Right renal cortex interstitium (tissue), 3 donors: ENCODE data around the gene B3GNT7. TPM values are rescaled to one million over a fixed set of nuclear protein-coding genes. Genes with fewer than 3 reads are reported as not detected.
"Not testable (repeated sequence)": the region's sequence is repeated elsewhere in the genome, so short reads cannot be mapped to it uniquely, and the experiment has no call there.

Experiments
- DNase-seq, 3 donors: peaks; one replicate each; pipeline ENCODE4 v3.0.0-alpha.2; 2013; ENCODE audit warnings: low read depth in 3 of 3, low spot score in 2 of 3
- polyA plus RNA-seq, 3 donors: library from polyadenylated mRNA; unstranded; fragments of 120-200 nt; gene quantifications; one replicate each; pipeline ENCODE4 v1.2.1, GENCODE V29; 2013; ENCODE audit not compliant: insufficient read length in 3 of 3

The B3GNT7 gene
- polyA plus RNA-seq, 3 donors, result 2.5 to 3.4 (median 2.8) TPM

DNA sequence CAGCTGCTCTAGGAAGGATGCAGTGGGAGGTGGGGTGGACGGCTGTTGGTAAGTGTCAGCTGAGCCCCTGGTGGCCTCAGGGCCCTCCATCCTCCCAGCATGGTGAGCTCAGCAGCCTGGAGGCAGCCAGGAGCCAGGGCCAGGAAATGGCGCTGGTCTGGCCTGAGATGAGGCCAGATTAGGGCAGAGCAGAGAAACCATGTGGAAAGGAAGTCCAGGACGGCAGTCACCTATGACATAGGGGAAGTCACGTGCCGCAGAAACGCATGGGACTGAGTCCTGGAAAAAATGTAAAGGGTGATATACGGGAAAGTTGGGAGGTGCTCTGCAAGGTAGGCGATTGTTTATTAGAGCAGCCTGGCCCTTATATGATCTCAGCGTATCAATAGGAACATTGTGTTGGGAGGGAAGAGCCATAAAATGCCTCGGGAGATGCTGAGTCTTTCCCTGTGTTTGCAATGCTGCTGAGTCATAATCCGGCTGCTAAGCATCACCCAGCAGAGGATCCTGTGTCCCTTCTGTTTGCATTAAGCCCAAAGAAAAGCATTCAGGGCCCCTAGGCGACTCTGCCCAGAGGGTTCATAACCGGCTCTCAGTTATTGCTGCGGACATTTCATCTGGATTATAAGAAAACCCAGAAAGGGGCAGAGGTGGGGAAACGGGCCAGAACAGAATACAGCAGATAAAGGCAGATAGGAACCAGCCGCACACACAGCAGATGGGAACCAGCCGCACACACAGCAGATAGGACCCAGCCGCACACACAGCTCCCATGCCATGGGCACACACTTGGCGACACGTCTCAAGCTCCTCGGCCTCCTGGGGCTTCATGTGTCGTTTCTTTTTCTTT is 30.3 kb upstream of the B3GNT7 start:
- DNase-seq, result no peak

DNA sequence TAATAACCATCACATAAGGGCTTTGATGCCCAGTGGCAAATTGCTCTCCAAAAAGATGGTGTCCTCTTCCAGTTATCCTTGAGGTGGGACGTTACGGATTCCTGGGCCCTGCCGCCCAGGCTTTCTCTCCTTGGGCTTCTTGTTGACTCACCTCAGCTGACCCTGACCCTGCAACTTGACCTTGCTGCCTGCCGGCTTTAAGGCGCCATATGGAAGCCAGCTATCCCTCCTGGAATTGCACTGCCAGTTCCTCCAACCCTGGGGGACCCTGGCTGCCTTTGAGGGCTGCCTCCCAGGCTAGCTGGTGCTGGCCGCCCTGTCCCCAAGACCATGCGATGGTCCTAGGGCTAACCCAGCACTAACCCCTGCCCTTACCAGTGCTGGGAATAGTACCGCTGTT is 28.3 kb upstream of the B3GNT7 start:
- DNase-seq, result no peak

DNA sequence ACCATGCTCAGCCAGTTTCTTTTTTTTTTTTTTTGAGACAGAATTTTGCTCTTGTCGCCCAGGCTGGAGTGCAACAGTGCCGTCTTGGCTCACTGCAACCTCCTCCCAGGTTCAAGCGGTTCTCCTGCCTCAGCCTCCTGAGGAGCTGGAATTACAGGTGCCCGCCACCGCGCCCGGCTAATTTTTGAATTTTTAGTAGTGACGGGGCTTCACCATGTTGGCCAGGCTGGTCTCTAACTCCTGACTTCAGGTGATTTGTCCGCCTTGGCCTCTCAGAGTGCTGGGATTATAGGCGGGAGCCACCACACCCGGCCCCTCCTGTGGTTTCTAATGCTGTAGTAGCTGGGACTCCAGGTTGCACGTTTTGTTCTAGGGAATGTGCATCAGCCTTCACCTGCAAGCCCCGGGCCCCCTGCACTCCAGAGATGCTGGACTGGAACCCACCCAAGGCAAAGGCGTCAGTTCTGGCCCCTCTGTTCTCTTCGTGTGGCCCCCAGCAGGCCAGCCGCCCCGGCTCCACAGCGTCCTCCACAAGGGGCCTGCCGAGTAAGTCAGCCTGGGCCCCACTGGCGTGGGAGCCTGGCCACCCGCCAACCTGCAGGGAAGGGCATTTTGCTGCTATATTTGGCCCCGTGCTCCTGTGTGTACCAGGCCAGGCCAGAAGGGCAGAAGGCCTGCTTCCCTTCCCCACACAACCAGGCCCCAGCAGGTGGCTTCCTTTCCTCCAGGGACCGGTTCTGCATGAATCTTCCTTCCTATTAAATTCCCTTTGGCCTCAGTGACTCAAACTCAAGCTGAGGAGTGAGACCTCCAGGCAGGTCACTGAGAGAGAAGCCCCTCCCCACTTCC is 25.7 kb upstream of the B3GNT7 start:
- DNase-seq, result no peak

DNA sequence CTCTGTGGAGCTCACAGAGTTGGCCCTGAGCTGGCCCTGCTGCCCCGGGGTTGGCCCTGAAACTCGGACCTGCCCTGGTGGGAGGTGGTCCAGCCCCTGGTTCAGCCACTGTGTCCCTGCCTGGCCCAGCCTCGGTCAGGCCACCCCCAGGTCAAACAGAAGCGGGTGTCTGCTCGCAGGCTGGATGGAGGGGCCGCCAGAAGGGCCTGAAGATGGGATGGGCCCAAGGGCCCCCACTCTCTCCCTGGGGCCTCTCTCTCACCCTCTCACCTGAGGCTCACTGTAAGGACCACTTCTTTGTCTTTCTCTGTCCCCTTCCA is 25.1 kb upstream of the B3GNT7 start:
- DNase-seq, result no peak

DNA sequence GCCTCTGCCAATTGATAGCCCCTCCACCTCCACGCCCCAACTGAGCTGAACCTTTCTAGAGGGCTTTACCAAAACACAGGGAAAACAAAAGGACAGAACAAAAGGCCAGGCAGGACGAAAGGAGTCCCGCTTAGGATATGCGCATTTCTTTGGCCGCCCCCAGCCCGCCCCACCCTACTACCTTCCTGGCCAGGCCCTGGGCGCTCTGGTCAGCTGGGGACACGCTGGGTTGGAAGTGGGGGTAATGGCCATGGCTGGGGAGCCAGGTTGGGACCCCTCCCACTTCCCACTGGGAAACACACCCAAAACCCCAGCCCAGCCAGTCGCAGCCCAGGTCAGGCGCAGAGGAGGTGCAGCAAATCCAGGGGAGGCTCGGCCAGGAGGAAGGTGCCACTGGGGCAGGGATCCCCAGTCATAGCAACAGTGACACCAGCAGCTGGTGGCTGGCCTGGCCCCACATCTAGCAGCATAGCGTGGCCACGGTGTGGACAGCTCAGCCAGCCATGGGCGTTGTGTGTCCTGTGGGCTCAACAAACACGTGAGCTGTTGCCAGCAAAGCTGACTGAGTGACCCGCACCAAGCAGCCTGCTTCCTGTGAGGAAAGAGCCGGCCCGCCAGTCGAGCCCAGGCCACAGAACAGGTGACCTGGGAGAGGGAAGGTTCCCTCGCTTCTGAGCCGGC is 24.6 kb upstream of the B3GNT7 start:
- DNase-seq, result no peak

DNA sequence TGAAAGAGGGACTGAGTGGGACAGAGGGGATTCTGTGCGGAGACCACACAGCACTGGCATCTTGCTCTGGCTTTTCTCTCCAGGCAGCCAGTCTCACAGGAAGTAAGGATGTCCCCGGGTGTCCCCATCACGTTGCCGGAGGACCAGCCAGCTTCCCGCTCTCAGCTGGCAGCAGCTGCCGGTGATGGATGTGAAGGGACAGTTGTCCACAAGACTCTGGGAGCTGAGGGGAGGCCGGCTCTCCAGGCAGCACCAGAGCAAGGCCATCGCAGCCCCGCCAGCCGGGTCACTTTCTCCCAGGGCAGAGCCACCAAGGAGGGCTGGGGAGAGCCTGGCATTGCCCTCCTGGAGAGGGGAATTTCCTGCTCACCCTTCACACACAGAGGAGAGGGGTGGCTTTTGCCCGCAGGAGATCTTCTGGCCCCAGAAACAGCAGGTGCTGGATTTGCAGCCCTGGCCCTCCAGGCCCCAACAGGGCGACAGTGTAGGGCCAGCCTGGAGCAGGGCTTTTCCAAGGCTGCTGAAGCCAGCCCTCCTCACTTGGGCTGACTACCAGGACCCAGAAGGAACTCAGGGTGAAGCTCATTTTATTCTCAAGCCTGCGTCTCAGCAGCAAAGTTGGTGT is 24.0 kb upstream of the B3GNT7 start:
- no peak for DNase-seq

DNA sequence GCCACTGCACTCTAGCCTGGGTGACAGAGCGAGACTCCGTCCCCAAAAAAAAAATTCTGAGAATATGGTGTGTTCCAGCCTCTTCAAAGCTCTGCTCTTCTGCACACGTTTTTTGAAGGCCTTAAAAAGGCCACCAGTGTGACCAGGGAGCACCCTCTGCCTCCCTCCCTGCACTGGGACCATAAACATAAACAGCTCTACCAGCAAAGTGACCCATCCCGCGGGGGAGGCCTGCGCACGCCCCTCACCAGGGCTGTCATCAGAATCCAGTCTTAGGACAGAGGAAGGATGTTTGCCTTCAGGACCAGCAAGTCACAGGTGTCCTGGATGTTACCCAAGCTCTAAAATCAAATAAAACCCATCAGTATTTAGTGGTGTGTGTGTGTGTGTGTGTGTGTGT is 23.2 kb upstream of the B3GNT7 start:
- no peak for DNase-seq

DNA sequence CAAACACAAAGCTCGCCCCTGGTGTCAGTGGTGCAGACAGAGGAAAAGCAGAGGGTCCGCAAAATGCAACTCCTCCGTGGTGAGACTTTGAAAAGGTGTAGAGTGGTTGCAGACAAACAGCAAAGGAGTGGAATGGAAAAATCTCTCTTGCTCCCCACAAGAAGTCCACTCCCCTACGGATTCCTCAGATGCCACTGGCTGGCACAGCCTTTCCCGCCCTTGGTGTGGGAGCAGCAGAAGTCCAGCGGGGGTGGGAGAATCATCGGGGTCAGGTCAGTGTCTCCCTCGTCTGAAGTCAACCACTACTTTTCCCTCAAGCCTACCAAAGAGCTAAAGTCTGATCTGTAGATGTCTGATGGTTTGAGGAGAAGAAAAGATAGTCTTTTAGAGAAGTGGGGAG is 22.3 kb upstream of the B3GNT7 start:
- DNase-seq, result no peak

DNA sequence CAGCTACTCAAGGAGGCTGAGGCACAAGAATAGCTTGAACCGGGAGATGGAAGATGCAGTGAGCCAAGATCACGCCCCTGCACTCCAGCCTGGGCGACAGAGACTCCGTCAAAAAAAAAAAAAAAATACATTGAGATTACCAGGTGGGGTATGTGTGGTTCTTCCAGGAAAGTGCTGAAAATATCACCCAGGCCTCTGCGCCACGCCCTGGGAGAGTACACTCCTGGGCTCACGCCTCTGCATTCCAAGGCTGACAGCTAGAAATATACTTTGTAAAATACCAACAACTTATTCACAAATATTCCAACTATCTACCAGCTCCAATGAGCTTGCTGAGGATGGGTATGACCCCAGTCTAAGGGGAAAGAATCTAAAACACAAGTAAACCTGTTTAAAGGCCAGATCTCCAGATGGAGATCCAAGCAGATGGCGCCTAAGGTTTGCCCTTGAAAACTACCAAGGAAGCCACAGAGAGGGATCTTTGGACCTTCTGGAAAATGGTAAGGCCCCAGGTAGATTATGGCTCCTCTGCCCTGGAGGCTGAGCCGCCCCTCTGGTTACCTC is 21.6 kb upstream of the B3GNT7 start:
- DNase-seq, result no peak

DNA sequence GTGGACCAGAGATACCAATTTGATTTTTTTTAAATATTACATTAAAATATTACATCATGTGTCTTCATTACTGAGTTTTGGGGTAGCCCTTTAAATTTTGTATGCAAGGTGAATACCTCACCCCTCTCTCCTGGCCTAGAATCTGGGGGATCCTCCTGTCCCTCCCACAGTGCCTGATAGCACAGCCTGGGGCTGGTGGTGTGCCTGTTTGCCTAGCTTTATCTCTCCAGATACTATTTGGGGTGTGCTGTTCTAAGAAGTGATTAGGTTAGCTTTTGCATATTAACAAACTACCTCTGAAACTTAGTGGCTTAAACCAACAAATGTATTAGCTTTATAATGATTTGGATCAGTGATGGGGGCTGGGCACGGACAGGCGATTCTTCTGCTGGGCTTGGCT is 20.7 kb upstream of the B3GNT7 start:
- no peak for DNase-seq

DNA sequence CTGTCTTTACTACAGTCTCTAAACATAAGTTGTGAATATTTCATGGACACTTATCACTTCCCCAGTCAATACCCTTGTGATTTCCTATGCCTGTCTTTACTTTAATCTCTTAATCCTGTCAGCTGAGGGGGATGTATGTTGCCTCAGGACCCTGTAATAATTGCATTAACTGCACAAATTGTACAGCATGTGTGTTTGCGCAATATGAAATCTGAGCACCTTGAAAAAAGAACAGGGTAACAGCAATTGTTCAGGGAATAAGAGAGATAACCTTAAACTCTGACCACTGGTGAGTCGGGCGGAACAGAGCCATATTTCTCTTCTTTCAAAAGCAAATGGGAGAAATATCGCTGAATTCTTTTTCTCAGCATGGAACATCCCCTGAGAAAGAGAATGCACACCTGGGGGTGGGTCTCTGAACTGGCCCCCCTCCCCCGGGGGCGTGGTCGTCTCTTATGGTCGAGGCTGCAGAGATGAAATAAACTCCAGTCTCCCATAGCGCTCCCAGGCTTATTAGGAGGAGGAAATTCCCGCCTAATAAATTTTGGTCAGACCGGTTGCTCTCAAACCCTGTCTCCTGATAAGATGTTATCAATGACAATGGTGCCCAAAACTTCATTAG is 19.4 kb upstream of the B3GNT7 start:
- DNase-seq, result not testable (repeated sequence)

DNA sequence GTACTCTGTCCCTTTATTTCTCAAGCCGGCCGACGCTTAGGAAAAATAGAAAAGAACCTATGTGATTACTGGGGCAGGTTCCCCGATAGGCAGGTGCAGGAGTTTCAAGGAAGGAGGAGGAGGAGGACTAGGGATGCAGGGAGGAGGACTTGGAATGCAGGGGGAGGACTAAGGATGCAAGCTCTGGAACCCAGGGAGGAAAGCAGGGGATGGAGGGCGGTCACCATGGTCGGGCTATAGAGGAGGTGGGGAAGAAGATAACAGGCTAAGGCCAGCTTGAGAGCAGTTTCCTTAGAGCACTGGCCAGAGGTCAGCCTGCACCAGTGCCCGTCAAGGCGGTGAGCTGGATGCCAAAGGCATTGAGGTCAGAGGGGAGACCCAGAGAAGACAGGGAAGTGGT is 18.7 kb upstream of the B3GNT7 start:
- DNase-seq, result no peak

DNA sequence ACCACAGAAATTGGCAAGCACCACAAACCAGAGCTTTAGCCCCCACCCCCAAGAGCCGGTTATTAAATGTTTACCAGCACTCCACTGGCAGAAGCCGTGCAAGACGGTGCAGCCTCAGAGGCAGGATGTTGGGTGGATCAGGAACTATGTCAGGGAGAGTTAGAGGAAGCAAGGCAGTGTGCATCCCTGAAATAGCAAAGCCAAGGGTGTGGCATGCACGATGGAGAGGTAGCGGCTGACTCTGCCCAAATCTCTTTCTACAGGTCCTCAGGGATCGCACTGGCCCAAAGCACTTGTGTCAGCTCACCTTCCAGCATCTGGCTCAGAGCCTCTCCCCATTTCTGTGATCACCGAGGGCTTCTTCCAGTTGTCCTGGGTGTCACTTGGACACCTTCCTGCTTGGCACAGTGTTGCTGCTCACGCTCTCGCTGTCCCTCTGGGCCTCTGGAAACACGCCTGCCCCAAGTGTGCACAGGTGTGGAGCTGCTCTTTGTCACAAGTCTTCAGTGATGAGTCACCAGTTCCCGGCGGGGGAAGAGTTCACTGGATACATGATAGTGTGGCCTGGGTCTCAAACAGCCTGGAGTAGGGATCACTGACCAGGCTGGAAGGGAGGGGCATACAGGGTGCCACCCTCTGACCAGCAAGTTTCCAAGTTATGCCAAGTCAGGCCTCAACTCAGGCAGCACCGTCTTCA is 17.3 kb upstream of the B3GNT7 start:
- DNase-seq, result no peak

DNA sequence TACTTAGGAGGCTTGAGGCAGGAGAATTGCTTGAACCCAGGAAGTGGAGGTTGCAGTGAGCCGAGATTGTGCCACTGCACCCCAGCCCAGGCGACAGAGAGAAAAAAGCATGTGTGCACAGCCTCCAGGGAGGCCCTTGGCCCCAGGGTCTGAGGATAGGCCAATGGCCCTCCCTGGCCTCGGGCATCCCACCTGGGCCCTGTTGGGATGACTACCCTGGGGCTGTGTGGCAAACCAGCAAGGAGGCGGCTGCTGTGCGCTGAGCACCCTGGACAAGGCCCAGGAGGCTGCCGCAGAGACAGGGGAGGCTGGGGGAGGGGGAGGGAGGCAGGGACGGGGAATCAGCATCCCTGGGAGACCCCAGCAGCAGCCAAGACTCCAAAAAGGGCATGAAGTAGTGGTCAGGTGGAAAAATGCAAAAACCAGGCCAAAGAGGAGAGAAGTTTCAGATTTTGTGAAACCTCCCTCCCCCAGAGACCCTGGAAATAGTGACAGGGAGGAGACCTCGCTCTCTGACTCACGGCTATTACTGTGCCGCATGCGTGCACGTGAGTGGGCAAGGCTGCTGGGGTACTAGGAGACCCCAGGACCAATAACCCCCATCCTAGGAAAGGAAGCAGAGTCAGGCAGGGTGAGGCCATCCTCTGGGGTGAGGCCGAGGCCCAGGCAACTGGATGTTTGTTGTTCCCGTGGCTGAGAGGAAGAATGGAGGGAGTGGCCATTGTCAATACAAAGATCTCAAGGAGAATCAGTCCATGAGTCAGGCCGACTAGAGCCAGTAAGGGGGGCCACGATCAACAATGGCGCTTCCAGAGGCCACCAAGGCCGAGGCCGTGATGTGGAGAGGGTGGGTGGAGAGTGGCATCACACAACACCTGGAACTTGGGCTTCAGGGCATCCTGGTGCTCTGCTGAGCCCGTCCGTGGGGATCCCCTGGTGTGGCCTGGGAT is 16.0 kb upstream of the B3GNT7 start:
- no peak for DNase-seq

DNA sequence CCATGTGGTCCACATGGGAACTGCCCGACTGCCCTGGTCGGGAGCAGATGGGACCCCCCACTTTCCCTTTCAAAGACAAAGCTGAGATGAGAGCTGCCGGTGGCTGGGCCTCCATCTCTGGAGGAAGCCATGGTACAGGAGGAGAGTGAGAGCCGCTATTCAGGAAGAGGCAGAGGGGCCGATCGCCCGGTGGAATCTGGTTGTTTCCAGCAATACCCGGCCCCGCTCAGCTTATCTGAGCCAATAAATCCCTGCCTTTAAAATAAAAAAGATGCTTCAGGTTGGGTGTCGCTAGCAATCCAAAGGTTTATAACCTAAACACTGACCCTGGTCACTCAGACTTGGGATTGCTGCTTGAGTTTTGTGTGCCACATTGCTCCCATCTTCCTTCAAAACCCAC is 15.2 kb upstream of the B3GNT7 start:
- DNase-seq, result no peak

DNA sequence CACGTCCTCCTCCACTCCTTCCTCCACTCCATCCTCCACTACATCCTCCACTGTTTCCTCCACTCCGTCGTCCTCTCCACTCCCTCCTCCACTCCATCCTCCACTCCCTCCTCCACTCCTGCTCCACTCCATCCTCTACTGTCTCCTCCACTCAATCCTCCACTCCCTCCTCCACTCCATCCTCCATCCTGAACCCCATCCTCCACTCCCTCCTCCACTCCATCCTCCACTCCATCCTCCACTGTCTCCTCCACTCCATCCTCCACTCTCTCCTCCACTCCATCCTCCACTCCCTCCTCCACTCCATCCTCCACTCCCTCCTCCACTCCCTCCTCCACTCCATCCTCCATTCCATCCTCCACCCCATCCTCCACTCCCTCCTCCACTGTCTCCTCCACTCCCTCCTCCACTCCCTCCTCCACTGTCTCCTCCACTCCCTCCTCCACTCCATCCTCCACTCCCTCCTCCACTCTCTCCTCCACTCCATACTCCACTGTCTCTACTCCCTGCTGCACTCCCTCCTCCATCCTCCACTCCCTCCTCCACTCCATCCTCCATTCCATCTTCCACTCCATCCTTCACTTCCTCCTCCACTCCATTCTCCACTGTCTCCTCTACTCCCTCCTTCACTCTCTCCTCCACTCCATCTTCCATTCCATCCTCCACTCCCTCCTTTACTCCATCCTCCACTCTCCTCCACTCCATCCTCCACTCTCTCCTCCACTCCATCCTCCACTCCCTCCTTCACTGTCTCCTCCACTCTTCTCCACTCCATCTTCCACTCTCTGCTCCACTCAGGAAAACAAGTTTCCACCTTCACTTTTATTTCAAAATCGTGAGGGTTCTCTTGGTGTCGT is 14.3 kb upstream of the B3GNT7 start:
- no peak for DNase-seq

DNA sequence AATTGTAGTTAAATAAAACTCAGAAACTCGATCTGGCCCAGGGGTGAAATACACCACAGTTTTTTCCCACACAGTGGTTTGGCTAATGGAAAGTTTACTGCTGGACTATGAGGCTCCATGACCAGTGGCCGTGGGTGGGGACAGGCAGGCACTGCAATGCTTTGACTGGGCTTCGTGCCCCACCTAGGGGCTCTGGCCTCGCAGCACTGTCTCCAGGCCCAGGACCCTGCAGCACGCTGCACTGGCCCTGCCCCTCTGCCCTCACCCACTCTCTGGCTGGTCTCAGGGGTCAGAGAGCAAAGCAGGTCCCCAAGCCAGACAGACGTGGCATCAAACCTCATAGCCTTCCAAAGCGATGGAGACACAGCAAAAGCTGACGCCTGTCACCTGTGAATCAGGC is 13.4 kb upstream of the B3GNT7 start:
- DNase-seq, result no peak
